HG03103 (cell line): ENCODE measurements around the gene ADCY1.

Experiments used
- ATAC-seq: cut with Tn5 transposase; IDR thresholded peaks from one replicate; pipeline ENCODE4 v1.9.1; 2021; ENCODE audit warnings: low read depth; ENCODE audit not compliant: unreplicated experiment

ADCY1 gene

GRCh38 chr7:45663167-45663921 is 89.2 kb downstream of the ADCY1 start:
- ATAC-seq: no peak

- no peak for ATAC-seq
Measured at GRCh38 chr7:45663965-45664633, 89.9 kb downstream of the ADCY1 start.

- ATAC-seq: no peak
Measured at GRCh38 chr7:45665172-45665571, 91.0 kb downstream of the ADCY1 start.

GRCh38 chr7:45670227-45670626 is 96.1 kb downstream of the ADCY1 start:
- ATAC-seq: no peak

GRCh38 chr7:45670717-45671116 is 96.5 kb downstream of the ADCY1 start:
- no peak for ATAC-seq

- ATAC-seq: no peak
Measured at GRCh38 chr7:45677311-45677900, 103.2 kb downstream of the ADCY1 start.

GRCh38 chr7:45679516-45679915 is 105.3 kb downstream of the ADCY1 start:
- no peak for ATAC-seq

- ATAC-seq: no peak
Measured at GRCh38 chr7:45680776-45681175, 106.6 kb downstream of the ADCY1 start.

- no peak for ATAC-seq
Measured at GRCh38 chr7:45681596-45682357, 107.6 kb downstream of the ADCY1 start.

- no peak for ATAC-seq
Measured at GRCh38 chr7:45682358-45682735, 108.2 kb downstream of the ADCY1 start.

- ATAC-seq: no peak
Measured at GRCh38 chr7:45682836-45683555, 108.8 kb downstream of the ADCY1 start.

GRCh38 chr7:45683556-45684148 is 109.5 kb downstream of the ADCY1 start:
- ATAC-seq: no peak

GRCh38 chr7:45684910-45685618 is 110.9 kb downstream of the ADCY1 start:
- no peak for ATAC-seq

- ATAC-seq: no peak
Measured at GRCh38 chr7:45685619-45686240, 111.6 kb downstream of the ADCY1 start.

- no peak for ATAC-seq
Measured at GRCh38 chr7:45686441-45687184, 112.4 kb downstream of the ADCY1 start.

GRCh38 chr7:45687185-45687560 is 113.0 kb downstream of the ADCY1 start:
- no peak for ATAC-seq

GRCh38 chr7:45687721-45688120 is 113.6 kb downstream of the ADCY1 start:
- no peak for ATAC-seq

- no peak for ATAC-seq
Measured at GRCh38 chr7:45688382-45688781, 114.2 kb downstream of the ADCY1 start.
